Endothelial cell of umbilical vein (primary cell): ENCODE measurements around the gene TBC1D10A.

Experiments
- CTCF ChIP-seq, 2 donors: IDR thresholded peaks; 1 replicate in 1 of 2; 2 replicates in 1 of 2; pipeline ENCODE4 v1.5.1; 2011; ENCODE audit warnings: low read length in 2 of 2, mild to moderate bottlenecking in 2 of 2, moderate library complexity in 2 of 2, control low read depth in 1 of 2, inconsistent platforms in 1 of 2, low read depth in 1 of 2; ENCODE audit not compliant: insufficient read depth in 1 of 2; ENCODE audit errors: extremely low read depth in 1 of 2
- EZH2 ChIP-seq: IDR thresholded peaks from 2 replicates; pipeline ENCODE4 v1.6.1; 2012; ENCODE audit warnings: borderline replicate concordance, low read depth, mild to moderate bottlenecking, moderate library complexity, low read length, inconsistent platforms; ENCODE audit not compliant: severe bottlenecking
- GATA2 ChIP-seq: IDR thresholded peaks from 2 replicates; pipeline ENCODE4 v1.7.0; 2011; ENCODE audit warnings: low read depth, mild to moderate bottlenecking, moderate library complexity, mixed read lengths, low read length; ENCODE audit not compliant: insufficient read length, insufficient read depth
- MAX ChIP-seq: IDR thresholded peaks from 2 replicates; pipeline ENCODE4 v1.6.1; 2011; ENCODE audit not compliant: insufficient read depth, insufficient read length
- POLR2A ChIP-seq: IDR thresholded peaks from 2 replicates; pipeline ENCODE4 v1.6.1; 2012; ENCODE audit warnings: low read depth, mild to moderate bottlenecking, control low read depth, low read length
- POLR2AphosphoS5 ChIP-seq: IDR thresholded peaks from 2 replicates; pipeline ENCODE4 v1.6.1; 2012; ENCODE audit warnings: low read depth, mild to moderate bottlenecking, control low read depth, low read length, moderate library complexity; ENCODE audit not compliant: insufficient read depth

GRCh38 chr22:30354644-30355043 lies 27.9 kb upstream of the TBC1D10A start:
- TF ChIP-seq POLR2AphosphoS5 (no peak), GATA2 (no peak), CTCF (IDR thresholded peaks at IDR 0.05; ENCODE audit: extremely low read depth in 1 of 2, insufficient read depth in 1 of 2, low read depth in 1 of 2, low read length in 2 of 2) (no peak), POLR2A (no peak), MAX (no peak), EZH2 (no peak)
